Bone marrow (tissue), 2 donors: Measurements from ENCODE around the gene ETAA1.

Experiments used
- DNase-seq, 2 donors: peaks; one replicate each; lab custom pipeline; 2025; lab: John Stamatoyannopoulos, UW

Gene ETAA1

GRCh38 chr2:67437114-67437513, 40.0 kb downstream of the ETAA1 start:
- DNase-seq = no peak

- DNase-seq = no peak
Measured at GRCh38 chr2:67438337-67438736, 41.2 kb downstream of the ETAA1 start.

- DNase-seq = no peak
Measured at GRCh38 chr2:67445652-67446268, 48.6 kb downstream of the ETAA1 start.

GRCh38 chr2:67446491-67446911, 49.4 kb downstream of the ETAA1 start:
- no peak for DNase-seq

GRCh38 chr2:67448648-67449047, 51.5 kb downstream of the ETAA1 start:
- DNase-seq = no peak

- DNase-seq = no peak
Measured at GRCh38 chr2:67451086-67451832, 54.1 kb downstream of the ETAA1 start.

GRCh38 chr2:67453310-67453709, 56.2 kb downstream of the ETAA1 start:
- DNase-seq = no peak

- DNase-seq = no peak
Measured at GRCh38 chr2:67455219-67456142, 58.3 kb downstream of the ETAA1 start.

- no peak for DNase-seq
Measured at GRCh38 chr2:67456428-67456827, 59.3 kb downstream of the ETAA1 start.

- DNase-seq = no peak
Measured at GRCh38 chr2:67457699-67458098, 60.6 kb downstream of the ETAA1 start.

GRCh38 chr2:67459761-67460160, 62.6 kb downstream of the ETAA1 start:
- DNase-seq = no peak
